UCSD-AML1 (cell line): ENCODE results near the gene PCBD1.
"Not testable (repeated sequence)": the region's sequence is repeated elsewhere in the genome, so short reads cannot be mapped to it uniquely, and the experiment has no call there.

Experiments
- DNase-seq: peaks from one replicate; lab custom pipeline; 2025; ENCODE audit not compliant: unreplicated experiment; lab: John Stamatoyannopoulos, UW

Gene PCBD1

DNA sequence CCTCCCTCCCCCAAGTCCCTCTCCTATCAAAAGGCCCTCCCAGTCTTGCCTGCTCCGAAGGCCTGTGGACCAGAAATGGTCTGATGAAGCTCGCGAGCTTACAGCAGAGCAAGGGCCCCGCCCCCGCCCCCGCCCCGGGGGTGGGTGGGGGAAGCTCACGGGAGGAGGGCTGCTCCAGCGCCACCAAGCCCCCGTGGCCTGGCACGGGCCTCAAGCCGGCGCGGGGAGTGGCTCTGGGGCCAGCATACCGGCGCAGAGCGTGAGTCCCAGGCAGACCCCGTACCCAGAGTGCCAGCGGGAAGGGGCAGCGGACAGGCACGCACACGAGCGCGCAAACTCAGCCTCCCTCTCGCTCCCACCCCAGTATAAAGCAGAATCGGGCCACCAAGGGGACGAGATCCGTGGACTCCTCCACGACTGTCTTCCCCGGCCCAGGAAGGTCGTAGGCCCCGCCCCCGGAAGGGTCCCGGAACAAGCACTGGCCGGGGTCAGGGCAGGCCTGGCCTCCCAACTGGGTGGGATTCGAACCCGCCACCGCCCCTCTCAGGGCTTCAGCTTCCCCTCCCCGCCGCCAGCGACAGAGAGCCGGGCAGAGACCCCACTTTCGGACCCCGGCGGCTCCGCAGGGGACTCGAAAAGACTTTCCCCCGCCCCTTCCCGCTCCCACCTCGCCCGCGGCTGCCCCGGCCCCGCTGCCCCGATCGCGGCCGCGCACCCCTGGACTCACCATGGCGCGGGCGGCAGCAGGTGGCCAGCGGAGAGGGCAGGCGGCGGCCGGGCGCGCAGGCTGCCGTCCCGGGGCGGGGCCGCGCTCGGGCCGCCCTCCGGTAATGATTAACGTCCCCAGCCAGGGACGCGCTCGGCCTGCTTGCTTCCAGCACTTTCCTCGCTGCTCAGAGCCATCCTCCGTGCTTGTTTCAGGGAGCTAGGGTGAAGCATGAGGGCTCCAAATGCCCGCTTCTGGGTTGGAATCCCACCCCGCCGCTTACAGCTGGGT lies at the start of gene PCBD1:
TSS of gene PCBD1 (minus strand) at position 762 of the 997 bp plus-strand sequence. CDS start at position 730, 32 bp downstream.
- DNase-seq = peak; percentile 80

DNA sequence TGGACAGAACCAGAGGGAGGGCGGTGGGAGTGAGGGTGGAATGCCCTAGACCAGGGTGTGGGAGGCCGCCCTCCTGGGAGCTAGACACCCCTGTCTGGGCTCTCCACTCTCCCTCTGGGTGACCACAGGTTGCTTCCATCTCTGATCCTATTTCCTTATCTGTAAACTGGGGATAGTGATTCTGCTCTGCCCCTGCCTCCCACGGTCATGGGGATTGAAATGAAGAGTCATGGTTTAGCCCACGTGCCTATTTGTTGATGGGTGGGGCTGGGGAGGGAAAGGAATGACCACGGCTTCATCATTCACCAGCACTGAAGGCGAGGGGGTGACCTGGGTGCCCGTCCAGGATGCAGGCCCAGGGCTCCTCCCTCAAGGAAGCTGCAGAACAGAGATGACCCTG lies 49.3 kb upstream of the PCBD1 start:
- DNase-seq = no peak

DNA sequence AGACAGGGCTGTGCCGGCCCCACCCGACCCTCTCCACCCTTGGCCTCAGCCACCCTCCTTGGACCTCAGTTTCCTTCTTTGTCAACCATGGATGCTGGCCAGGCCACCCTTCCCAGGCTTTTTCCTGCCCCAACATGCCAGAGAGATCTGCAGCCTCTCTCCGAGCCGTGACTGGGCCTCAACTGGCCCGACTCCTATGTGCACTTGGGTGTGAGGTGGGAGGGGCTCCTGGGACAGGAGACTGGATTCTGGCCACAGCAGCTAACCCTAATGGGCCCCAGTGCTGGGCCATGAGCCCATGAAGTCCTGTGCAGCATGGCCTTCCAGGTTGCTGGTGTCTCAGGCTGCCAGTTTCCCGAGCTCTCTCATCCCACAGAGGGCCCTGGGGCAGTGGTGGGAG lies 47.7 kb upstream of the PCBD1 start:
- DNase-seq = no peak

DNA sequence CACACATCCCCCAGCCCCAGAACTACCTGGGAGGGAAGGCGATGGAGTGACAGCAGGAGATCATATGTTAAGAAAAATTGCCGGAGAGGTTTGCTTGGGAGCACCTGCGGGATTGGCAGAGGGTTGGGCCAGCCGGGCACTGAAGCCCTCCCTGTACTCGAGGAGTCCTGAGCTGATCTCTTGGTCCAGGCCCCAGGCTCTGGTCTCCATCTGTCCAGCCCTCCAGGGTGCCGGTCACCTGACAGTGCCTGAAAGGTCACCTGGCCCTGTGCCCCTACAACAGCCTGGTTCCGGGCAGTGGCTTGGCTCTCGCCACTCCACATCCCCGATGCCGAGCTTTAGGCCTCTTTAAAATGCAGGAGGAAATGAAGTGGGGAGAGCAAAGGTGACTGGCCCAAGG lies 47.3 kb upstream of the PCBD1 start:
- no peak for DNase-seq

DNA sequence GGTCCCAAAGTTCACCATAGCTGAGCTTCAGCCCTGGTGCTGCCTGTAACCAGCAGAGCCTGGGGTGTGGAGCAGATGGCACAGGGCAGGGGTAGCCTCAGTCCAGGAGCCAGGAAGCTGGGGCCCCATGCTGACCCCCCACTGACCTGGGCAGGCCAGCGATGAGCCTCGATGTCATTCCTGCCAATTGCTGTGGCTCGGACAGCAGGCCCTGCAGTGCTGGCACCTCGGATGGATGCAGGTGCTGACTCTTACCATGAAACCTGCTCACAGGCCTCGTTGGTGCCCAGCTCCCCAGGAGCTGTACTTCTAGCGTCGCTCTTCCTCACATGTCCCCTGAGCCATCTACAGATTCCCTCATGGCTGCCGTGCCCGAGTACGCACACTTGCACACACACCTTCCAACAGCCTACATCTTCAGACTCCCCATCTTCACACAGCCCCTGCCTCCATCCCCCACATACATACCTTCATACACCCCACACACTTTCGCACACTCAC lies 46.8 kb upstream of the PCBD1 start:
- DNase-seq = no peak

DNA sequence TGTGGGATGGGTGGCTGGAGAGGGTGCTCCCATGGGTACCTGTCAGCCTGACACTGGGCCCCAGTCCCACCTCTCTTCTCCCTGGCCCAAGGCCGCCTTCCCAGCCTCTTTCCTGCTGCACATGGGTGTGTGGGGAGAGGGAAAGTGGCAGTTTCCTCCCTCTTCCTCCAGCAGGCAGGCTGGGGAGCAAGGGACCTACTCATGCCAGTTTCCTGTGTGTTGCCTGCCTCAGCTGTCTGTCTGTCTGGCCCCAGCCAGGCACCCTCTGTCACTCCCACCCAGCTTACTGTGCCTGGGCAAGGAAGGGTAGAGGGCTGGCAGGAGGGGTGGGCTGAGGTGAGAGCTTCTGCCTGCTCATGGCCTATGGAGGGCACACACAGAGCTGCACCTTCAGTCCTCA lies 46.3 kb upstream of the PCBD1 start:
- peak; percentile 50 for DNase-seq

DNA sequence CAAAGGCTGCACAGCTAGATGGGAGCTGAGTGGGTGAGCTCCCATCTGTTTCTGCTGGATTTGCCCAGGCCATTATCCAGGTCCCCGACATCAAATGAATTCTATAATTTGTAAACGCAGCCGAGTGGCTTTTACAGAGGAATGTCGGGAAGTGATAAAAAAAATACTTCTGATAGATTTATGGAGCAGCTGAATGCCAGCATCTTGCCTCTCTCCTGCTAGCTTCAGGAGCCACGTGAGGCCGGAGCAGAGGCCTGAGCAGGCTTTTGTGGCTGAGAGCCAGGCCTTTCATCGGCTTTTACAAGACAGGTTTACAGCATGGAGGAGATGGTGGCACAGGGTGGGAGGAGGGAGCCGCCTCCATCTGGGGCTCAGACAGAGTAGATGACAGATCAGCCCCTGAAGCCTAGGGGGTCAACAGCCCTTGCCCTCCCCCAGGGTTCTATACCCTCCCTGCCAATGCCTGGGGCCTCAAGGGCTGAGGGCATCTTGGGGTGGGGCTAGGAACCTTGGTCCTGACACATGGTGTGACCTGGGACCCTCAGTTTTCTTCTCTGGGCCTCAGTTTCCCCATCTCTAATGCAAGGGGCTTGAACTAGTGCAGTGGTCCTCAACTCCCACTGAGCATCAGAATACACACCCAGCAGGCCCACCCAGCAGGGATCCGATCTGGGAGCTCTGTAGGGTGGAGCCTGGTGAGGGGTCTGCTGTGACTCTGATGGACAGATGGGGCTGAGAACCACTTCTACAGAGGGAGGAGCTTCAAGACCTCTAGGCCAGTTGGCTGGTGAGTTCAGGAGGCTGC lies 44.2 kb upstream of the PCBD1 start:
- no peak for DNase-seq

DNA sequence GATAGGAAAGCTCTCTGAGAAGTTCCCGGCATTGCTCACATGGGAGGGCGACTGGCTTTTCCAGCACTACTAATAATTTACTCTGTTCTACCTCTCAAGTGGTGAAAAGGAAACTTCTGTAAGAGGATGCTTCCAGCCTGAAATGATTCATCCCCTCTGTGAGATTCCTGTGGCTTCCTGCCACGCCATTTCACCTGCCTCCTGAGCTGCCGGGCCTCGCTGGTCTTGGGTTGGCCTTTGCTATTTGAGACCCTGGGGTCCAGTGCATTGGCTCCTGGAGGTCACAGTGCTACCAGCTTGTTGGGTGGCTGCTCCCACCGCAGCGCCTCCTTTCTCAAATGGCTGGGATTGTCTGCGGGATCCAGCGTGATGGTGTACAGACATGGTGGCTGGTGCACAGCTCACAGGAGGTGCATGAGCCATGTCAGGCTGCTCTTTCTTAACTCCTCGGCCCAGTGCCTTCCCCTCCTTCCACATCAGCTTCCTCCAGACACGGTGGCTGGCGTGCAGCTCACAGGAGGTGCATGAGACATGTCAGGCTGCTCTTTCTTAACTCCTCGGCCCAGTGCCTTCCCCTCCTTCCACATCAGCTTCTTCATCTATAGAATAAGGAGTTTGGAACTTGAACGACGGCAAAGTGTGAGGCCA lies 42.9 kb upstream of the PCBD1 start:
- DNase-seq = peak; percentile 52

DNA sequence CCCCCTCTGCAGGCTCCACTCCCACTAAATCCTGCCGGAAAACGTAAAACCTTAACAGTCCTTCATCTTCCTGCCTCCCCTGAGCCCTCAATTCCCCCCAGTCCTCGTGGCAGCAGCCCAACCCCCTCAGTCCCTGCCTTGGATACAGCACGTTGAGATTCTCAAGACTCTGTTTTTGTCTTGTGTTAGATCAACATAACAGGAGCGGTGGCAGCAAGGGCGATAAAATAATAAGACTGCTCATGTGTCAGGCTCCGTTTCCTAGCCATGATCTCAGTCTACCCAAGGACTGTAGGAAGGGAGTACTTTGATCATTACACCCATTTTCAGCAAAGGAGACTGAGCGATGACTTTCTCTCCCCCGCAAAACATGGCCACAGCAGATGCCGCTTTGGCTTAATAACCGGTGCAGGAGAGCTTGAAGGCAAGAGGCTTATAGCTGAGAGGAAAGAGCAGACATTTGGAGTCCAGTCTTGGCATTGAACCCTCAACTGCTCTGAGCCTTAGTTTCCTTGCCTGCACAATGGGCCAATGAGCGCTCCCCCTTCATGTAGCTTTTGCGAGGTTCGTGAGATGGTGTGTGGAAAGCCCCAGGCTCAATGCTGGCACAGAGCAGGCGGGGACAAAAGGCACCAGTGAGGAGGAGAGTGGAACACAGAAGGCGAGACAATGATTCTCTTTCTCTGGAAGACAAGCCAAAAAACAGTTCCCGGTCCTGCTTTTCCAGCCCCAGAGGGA lies 42.1 kb upstream of the PCBD1 start:
- DNase-seq = no peak

DNA sequence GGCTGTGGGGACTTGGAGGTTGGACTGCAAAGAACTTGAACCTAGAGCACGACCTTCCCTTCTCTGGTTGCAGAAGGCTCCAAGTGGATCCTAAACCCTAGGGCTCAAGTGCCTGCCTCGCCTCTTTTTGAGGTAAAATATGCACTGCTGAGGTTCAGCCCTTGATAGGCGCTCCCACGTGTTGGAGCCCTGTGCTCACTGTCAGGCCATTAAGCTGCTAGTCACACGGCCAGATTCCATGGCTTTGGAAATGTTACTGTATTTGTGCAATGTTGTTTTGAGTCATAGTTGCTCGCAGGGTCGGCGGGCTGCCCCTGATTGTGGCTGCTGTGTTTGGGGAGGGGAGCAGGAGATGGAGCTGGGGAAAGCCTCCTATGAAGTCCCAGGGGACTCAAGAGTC lies 39.8 kb upstream of the PCBD1 start:
- no peak for DNase-seq

DNA sequence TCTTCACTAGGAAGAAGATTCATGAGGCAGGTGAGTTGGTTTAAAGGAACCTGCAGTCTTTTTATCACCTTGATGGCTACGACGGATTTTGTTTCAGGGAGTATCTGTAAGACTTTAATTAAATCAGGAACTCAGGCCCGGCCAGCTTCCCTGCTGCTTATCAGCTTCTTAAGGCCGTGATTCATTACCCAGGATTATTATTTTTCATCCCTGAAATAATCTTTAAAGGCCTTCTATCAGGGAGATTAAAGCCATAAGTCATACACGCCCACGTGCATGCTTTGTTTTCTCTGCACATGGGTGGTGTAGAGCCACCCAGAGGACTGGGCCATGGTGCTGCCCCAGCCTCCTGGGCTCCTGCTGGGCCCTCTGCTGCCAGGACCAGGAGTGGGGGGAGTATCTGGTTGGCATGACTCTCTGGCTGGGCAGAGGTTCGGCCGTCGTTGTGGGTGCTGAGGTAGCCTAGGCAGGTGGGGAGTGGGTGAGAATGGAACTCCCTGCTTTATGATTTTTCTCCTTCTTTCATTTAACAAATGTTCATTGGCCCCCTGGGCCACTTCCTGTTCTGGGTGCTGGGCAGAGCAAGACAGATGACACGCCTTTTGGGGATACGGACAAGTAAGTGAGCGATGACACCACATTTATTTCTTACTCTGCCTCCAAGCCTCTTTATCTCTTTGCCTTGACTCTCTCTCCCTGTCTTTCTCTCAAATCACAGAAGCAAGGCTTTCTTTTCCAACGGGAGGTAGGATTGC lies 39.0 kb upstream of the PCBD1 start:
- DNase-seq = no peak

DNA sequence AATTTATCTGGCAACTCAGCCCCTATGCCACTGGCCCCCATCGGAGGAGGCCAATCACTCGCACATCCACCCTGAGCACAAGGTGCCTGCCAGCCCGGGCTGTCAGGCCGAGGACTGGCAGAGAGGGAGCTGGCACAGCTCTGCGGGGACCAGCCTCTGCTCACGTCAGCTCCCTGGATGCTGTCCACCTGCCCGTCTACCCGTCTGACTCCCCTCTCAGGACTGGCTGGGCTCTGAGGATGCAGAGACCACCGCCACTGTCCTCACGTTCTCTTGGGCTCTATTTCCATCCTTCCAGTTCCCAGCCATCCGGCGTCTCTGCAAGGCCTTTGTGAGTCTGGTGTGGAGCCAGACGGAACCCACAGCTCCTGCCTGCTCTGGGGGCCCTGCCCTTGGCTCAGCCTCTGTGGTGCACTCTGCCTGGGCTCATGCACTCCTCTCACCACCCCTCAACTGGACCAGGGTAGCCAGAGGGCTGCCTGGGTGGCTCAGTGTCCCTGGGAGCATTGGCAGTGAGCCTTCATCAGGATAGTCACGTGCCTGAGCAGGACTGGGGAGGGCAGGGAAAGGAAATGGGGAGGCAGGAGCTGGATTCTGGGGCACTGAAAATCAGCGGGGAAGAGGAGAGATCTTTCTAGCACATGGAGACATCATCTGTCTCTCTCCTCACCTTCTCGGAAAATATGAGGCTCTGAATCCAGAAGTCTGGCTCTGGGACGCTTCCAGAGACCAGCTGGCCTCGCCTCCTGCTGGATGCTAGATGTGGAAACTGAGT lies 38.0 kb upstream of the PCBD1 start:
- DNase-seq = no peak

DNA sequence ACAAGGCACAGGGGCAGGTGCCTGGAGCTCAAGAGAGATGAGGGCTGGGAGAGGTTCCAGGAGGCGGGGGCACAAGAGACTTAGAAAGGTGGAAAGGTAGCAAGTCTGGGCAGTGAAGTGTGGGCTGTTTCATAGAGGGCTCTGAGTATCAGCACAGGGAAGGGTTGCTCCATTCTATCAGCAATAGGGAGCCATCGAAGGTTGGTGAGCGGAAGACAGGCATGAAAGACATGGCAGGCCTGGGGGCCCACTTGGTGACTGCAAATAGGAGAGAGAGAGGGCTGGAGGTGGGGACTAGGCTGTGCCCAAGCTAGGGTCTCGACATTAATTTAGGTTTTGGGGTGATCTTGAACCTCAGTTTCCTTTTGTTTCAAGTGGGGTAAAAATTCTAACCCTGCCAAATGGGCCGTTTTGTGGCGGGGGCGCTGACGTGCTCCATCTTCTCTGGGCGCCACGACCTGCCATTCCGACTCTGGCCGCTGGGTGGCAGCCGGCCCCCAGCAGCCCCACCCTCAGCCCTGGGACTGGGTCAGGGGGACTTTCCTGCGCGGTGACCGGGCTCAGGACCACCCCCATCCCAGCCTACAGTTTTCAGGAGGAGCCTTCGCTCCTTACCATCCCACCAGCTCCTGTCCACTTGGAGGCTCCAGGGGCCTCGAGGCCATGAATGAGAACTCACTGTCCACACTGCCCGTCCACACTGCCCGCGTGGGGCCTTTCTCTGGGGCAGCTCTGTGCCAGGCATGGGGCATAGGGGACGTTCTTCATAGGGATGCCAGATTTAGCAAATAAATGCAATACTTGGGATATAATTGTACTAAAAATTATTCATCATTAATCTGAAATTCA lies 37.2 kb upstream of the PCBD1 start:
- peak; percentile 58 for DNase-seq

DNA sequence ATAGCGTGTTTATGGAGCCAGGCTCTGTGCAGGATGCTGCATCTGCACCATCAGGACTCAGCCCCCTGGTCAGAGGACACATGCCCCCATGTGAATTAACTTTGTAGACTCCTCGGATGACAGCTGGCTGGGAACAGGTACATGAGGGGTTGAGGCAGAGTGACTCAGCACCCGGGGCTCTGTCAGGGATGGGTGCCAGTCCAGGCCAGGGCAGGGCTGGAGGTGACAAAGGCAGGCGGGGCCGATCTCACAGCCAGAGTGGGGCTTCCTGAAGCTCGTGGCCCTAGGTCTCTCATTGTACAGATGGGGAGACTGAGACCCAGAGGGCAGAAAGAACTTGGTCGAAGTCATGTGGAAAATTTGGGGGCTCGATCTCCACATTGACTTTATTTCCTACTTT lies 35.3 kb upstream of the PCBD1 start:
- DNase-seq = no peak

DNA sequence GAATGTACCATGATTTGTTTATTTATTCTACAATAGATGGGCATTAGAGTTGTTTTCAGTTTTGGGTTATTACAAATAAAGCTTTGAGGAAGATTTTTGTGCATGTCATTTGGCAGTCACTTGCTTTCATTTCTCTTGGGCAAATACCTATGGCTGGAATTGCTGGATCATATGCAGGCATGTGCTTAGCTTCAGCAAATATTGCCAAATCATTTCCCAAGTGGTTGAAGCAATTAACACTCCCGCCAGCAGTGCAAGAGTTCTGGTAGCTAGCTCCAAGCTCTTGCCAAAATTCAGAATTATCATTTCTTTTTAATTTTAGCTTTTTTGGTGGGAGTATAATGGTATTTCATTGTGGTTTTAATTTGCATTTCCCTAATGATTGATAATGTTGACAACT lies 32.9 kb upstream of the PCBD1 start:
- DNase-seq = no peak

DNA sequence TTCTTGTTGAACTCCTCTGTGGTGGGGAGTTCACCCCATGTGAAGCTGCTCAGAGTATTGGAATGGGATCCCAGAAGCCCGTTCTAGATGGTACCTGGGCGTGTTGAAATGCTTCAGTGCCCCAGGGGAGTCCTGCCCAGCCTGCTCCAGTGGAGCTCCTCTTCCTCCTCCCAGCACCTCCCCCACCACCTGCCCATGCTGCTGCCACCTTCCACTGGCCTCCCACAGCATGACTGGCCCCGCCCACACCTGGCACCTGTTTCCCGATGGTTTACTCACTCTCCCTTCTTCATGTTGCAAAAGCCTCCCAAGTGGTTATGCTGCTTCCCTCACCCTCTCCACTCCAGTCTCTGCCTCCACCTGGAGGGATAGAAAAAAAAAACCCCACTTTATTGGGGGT lies 32.2 kb upstream of the PCBD1 start:
- DNase-seq = no peak

DNA sequence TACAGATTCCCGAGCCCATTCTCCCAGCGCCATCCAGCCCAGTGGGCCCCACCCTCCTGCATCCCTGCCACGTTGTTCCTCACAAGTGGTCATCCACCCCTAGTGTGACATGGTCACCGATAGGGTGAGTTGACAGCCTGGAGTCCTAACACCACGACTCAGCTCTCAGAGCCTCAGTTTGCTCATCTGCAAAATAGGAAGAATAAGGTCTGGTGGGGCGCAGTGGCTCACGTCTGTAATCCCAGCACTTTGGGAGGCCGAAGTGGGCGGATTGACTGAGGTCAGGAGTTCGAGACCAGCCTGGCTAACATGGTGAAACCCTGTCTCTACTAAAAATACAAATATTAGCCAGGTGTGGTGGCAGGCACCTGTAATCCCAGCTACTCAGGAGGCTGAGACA lies 31.5 kb upstream of the PCBD1 start:
- not testable (repeated sequence) for DNase-seq

DNA sequence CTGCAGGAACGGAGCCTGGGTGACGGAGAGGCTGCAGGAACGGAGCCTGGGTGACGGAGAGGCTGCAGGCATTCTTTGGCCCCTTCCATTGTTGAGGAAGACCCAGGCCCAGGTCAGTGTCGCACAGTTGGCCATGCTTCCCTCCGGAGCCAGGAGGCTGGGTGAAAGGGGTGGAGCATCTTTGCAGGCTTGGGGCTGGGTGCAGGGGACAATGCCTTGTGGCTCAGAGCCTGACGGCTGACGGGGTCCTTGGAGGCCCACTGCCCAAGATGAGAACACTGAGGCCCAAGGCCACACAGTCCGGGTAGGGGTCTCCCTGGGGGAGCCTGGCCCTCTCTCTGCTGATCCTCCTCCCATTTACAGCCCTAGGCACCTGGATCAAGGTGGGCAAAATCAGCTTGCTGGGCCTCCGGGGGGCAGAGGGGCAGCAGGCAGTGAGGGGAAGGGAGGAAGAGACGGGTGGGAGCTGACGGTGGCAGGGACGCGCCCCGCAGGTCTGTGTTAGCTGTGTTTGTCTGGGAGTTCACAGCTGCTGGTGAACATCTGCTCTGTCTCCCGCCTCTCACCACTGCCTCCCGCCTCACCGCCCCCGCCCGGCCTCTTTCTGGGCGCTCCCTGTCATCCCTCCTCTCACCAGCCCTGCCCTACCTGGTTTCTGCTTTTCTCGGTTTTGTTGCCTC lies 30.6 kb upstream of the PCBD1 start:
- DNase-seq = no peak
